Bronchus fibroblast of lung (primary cell): Measurements from ENCODE around the gene RNPEPL1. TPM values are rescaled to one million over a fixed set of nuclear protein-coding genes. Genes with fewer than 3 reads are reported as not detected.

Experiments used
- total RNA-seq: library from RNA; depleted of rRNA; stranded (reverse); fragments of >200 nt; gene quantifications from 2 replicates; pipeline ENCODE4 v1.2.3, GENCODE V29; 2015

The RNPEPL1 gene
- 19.8 and 27.5 TPM in 2 replicates for total RNA-seq

GRCh38 chr2:240567872-240568677, at the start of gene RNPEPL1:
RNPEPL1 (plus strand) TSS chr2:240568484; CDS start chr2:240568587, 103 bp downstream.

GRCh38 chr2:240557808-240558207, 10.5 kb upstream of the RNPEPL1 start, which contains the start of gene ANKMY1:
ANKMY1 (minus strand) TSS chr2:240557988; CDS start chr2:240557335, 653 bp downstream.

DNA sequence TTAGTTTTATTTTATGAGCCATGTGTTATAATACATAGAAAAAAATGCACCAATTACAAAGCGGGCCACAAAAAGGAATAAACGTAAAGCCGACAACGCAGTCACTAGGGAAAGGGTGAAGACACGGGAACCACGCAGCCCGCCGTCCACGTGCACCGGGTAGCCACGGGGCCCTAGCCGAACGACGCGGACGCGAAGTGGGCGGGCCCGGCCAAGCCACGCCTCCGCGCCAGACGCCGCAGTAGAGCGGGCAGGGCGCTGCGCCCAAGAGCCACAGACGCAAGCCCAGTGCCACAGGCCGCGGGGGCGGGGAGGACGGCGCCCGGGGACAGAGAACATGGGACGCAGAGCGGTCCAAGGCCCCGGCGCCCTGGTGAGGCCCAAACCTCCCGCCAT, 8.2 kb upstream of the RNPEPL1 start, which contains the start of gene DUSP28:
TSS of gene DUSP28 (plus strand) at position 274 of the 396 bp plus-strand sequence. CDS start 328 bp downstream, outside the sequence.

DNA sequence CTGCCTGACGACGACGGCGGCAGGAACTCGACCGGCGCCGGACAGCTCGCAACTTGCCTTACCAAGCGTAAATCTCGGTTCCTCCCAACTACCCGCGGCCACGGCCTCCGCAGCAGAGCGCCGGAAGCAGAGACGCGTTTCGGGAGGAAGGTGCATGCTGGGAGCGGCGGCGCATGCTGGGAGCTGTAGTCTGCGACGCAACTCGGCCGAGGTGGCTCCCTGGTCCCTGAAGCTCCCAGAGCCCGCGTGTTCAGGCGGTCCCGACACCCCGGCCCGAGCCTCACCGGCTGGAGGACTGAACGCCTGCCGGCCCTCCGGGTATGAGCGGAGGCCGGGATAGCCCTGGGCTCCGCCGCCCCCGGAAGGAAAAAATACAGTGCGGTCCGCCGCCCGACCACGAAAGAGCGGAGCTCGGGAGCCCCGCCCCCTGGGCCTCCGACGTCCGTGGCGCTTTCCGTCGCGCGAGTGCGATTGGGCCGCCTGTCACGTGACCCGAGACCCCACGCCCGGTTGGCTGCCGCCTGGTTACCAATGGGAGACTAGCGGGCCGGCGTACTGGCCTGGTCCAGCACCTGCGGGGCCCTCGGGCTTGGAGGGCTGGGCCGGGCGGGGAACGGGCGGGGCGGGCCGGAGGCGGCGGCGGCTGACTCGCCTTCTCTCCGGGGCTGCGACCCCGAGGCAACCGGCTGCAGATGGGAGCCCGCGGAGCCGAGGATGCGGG, 18.1 kb downstream of the RNPEPL1 start, which contains the start of gene CAPN10:
TSS of gene CAPN10 (plus strand) at position 537 of the 721 bp plus-strand sequence. CDS start at position 715, 178 bp downstream.

DNA sequence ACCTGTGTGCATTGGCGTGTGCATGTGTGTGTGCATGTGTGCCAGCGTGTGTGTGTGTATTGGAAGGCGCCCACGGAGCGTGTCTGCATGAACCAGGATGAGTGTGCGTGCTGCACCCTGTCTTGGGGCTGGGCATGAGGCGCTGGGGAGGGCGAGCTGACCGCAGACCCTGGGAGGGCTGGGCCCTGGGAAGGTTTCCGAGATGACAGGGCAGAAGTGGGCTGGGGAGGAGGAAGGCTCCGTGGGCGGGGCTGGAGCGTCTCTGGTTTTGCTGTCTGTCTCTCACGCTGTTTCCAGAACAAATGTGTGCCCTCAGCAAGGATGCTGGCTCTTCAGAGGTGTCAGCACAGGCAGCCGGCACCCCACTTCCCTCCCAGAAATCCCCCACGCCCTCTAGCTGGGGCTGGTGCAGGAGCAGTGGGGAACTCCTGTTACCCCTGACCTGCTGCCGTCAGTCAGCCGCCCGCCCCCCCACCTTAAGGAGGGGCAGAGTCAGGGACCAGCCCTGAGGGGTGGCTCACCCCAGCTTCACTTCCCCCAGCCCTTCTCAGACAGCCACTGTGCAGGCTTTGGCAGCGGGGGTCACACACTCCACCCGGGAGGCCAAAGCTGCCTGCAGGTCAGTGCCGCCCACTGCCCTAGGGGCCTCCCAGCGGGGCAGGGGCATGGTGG, 56.8 kb downstream of the RNPEPL1 start, which contains the start of gene GPR35:
TSS of gene GPR35 (plus strand) at position 531 of the 672 bp plus-strand sequence. CDS start 4,473 bp downstream, outside the sequence.

Other genes starting within 250 kb of the RNPEPL1 start
- 125 and 135 TPM in 2 replicates for gene GPC1, start 132.8 kb upstream of the RNPEPL1 start, total RNA-seq
- 2.7 and 4.3 TPM in 2 replicates for gene ANKMY1, start 10.5 kb upstream of the RNPEPL1 start, total RNA-seq
- 3.4 and 4.5 TPM in 2 replicates for gene DUSP28, start 8.1 kb upstream of the RNPEPL1 start, total RNA-seq
- gene CAPN10, start 18.2 kb downstream of the RNPEPL1 start, total RNA-seq: 16.8 and 19.8 TPM in 2 replicates
- gene GPR35, start 57.0 kb downstream of the RNPEPL1 start, total RNA-seq: under 0.01 and 0.15 TPM in 2 replicates
- not detected in 2 replicates for gene AQP12B, start 114.4 kb downstream of the RNPEPL1 start, total RNA-seq
- gene AQP12A, start 123.4 kb downstream of the RNPEPL1 start, total RNA-seq: not detected in 2 replicates